Caki2 (cell line): ENCODE results near the gene CTNND2. TPM values are rescaled to one million over a fixed set of nuclear protein-coding genes. Genes with fewer than 3 reads are reported as not detected.

Experiments
- DNase-seq: peaks from one replicate; pipeline ENCODE4 v3.0.0-alpha.2; 2015; ENCODE audit warnings: low read depth
- in situ Hi-C: cut with HindIII; loops from 2 replicates; pipeline ENCODE4 v1.10.0; 2016; ENCODE audit warnings: low sequenced_read_pairs, low pct_unique_long_range_greater_than_20kb, mixed read lengths
- total RNA-seq: library from RNA; depleted of rRNA; stranded (reverse); fragments of >200 nt; shearing (Covaris generic); gene quantifications from 2 replicates; pipeline ENCODE4 v1.2.3, GENCODE V29; 2014; ENCODE audit warnings: low replicate concordance

Gene CTNND2
- total RNA-seq, 1 experiment from 2014 or later = not detected

DNA sequence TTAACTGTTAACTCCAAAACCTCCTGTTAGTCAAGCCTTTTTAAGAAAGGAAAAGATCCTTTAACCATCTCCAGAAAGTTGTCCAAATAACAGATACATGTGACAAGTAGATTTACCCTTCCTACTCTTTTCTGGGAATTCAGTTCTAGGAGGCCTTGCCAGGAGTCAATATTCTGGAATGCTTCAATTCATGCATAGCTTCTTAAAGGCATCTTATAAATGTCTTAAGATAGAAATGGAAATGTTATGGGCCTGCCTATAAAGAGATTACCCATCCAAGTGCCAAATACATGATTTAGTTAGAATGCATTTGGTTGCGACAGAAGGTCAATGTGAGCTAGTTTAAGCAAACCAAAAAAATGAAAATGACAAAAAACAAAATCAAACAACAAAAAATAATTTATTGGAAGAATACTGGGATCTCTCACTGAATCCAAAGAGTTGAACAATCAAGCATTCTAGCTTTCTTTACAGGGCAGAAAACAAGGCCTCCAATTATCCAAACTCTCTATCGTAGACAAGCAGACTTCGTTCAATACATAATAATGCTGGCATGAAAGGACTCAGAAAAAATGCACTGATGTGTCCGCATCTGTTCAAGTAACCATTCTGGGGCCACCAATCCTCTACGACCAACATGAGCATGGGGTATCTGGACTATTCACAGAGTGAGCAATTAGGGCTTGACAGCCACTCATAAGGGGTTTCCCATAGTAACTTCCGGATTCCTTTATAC is 188.6 kb downstream of the CTNND2 start:
- DNase-seq = no peak
- in situ Hi-C loops = no loop called here

DNA sequence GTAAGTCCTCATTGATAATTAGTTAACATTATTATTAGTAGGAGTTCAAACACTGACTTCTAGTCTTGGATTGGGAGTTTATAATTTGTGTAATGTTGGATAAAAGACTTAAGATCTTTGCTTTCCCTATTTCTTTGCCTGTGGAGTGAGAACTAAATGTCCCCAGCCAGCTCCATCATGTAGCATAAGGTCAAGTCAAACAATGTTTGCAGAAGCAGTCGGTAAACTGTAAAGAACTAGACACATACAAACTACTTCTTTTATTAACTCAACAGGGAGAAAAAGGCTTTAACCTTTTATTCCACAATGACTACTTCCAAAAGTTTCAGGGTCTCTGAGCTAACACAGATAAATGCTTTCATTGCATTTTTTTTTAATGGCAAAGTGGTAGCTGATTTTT is 192.3 kb downstream of the CTNND2 start:
- DNase-seq = no peak
- in situ Hi-C loops = no loop called here

DNA sequence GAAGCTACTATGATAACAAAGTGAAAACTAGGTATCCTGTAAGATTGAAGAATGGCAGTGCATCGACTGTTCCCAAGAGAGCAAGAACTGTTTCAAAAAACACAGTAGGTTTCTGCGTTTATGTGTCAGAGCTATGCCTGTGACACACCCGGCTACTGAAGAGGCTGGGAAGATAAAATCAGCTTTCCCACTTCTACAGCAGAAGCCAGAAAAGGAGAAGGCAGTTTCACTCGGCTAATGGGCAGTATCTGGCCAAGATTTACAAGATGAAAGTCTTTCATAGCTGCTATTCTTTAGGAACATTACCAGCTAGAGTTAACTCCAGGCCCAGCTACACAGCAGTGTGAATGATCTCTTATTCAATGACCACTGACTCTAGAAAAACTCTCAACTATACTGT is 195.2 kb downstream of the CTNND2 start:
- DNase-seq = no peak
- in situ Hi-C loops = no loop called here

DNA sequence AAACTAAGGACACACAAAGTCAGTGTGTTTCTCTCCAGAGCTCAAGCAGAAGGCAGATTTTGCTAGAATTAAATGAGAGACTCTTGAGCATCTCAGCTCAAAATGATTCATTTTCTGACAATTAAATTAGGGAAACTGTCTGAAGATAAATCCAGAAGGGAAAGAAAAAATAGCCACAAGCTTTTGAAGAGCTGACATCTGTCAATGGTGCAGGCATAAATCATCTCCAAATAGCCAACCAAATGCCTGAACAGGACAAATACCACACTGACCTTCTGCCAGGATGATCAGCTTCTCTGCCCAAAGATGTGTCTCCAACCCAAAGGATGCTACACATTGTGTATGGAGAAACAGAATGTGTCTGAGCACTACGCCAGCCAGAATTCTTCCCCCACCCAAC is 199.3 kb downstream of the CTNND2 start:
- DNase-seq = no peak
- in situ Hi-C loops = no loop called here

DNA sequence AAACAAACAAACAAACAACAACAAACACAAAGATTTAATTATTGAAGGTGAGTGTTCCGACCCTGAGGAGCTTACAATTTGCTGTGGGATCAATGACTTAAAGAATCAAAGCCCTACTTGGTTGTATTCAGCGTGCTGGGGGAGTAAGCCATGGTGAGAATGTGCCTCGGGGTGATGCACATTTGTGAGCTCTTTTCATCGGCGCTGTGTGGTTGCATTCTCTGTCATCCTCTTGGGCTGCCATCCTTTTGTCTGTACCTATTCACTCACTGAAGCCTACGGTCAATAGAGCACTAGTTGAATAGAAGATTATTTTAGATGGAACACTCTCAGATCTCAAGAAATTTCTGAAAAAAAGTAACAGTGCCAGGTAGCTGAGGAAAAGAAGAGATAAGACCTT is 203.9 kb downstream of the CTNND2 start:
- in situ Hi-C loops = no loop called here
- DNase-seq = no peak

DNA sequence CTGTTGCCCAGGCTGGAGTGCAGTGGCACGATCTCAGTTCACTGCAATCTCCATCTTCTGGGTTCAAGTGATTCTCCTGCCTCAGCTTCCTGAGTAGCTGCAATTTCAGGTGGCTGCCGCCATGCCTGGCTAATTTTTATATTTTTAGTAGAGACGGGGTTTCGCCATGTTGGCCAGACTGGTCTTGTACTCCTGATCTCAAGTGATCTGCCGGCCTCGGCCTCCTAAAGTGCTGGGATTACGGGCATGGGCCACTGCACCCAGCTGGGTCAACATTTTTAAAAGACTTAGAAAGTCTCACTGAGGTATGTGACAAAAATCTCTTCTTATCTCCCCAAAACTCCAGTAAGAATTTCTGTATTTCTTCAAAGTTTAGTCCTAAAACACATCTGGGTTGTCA is 211.6 kb downstream of the CTNND2 start:
- DNase-seq = no peak
- in situ Hi-C loops = no loop called here

DNA sequence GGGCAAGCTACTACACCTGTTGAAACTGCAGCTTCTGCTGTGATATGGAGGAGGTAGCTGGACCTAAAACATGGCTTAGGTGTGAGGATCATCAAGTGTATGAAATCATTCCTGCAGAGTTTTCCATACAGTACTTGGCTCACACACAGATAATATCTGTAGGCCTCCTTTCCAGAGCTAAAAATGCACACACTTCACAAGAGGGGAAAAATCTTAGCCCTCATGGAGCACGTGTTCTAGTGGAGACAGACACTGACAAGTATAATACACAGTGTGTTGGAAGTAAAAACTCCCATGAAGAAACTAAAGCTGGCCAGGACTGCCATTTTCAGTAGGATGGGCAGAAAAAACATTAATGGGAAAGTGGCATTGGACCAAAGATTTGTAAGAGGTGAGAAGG is 216.7 kb downstream of the CTNND2 start:
- DNase-seq = no peak
- in situ Hi-C loops = no loop called here

DNA sequence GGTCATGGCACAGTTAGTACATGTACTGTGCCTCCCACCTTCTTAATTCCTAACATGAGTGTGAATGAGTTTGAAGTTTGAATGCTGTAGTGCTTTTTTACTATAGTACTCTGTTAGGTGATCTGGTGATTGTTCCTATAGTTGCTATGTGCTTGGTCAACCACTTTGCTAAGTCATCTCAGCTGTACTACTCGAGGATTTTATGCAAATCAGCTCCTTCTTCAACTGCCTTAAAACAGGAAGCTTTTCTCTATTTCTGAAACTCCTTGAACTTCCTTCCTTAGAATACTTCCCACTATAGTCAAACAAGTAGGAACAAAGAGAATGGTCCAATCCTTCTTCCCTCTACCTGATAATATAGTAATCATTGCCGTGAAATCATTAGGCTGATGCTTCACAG is 219.6 kb downstream of the CTNND2 start:
- DNase-seq = no peak
- in situ Hi-C loops = no loop called here

DNA sequence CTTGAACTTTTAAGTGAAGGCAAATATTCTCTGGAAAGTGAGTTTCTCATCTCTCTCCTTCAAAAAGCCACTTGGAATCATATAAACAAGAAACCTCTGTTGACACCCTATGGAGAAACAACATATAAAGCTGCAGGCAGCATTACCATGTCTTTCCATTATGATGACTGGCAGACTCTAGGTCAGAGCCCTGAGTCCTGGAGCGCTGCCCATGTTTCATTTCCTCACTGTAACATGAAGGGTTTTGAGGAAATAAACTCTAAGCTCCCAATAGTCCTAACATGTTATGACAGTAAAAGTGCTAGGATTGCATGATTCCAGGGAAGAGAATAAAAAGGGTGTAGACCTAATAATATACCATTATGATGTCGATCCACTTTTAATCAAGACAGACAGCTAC is 220.6 kb downstream of the CTNND2 start:
- in situ Hi-C loops = no loop called here
- no peak for DNase-seq

DNA sequence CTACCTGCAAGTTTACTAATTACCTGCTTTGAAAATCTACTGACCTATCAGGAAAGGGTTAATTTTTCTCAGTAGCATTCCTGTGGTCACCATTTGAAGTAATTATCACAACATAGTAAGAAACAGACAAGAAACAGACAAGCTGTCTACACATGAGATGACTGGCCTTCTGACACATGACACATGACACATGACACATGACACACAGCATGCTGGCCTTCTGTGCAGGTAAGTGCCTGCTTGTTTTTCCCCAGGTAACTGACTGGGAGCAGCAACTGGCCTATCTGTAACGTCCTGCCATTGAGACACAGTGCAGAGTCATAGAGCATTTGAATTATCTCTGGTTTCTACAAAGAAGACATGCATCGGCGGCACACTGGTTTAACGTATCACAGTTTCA is 222.4 kb downstream of the CTNND2 start:
- in situ Hi-C loops = no loop called here
- DNase-seq = no peak

DNA sequence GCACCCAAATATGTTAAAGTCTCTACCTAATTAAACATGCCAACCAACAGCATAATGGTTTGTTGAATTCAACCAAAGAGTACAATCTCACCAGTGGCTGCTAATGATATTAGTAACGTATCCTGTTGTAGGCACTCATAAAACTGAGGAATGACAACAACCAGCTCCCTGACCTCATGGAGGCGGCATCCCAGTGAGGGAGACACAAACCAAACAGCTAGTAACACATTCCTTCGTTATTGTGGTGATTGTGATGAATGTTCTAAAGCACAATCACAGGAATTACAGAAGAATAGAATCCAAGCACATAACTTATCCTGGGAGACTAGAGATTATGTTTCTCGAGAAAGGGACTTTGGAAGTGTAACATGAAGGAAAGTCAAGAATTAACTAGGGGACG is 224.6 kb downstream of the CTNND2 start:
- in situ Hi-C loops = no loop called here
- DNase-seq = no peak

DNA sequence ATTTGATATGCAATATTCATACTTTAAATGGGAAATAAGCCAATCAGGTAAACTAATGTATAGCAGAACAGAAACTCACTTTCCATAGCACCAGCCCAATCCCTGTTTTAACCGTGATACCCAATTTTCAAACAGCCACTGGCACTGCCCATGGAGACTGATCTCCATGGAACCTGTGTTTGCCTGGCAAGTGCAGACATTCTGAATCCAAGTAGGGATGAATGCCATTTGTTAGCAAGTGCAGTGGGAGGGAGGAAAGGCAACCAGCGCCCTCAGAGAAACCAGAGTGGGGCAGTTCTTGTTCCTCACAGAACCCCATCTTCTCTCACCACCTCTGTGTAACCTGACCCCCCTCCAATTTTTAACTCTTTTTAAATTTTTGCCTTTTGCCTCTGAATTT is 229.1 kb downstream of the CTNND2 start:
- no peak for DNase-seq
- in situ Hi-C loops = no loop called here

DNA sequence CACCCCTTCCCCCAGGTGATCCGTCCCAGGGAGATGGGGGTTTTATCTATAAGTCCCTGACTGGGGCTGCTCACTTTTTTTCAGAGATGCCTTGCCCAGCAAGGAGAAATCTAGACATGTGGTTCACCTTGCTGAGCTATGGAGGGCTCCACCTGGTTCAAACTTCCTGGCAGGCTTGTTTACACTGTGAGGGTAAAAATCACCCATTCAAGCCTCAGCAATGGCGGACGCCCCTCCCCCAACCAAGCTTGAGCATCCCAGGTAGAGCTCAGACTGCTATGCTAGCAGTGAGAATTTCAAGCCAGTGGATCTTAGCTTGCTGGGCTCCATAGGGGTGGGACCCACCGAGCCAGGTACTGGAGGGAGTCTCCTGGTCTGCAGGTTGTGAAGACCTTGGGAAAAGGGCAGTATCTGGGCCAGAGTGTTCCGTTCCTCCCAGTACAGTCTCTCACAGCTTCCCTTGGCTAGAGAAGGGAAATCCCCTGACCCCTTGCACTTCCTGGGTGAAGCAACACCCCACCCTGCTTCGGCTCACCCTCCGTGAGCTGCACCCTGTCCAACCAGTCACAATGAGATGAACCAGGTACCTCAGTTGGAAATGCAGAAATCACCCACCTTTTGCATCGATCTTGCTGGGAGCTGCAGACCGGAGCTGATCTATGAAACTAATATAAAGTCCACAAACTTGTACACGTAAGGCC is 231.7 kb downstream of the CTNND2 start:
- DNase-seq = no peak
- in situ Hi-C loops = no loop called here

DNA sequence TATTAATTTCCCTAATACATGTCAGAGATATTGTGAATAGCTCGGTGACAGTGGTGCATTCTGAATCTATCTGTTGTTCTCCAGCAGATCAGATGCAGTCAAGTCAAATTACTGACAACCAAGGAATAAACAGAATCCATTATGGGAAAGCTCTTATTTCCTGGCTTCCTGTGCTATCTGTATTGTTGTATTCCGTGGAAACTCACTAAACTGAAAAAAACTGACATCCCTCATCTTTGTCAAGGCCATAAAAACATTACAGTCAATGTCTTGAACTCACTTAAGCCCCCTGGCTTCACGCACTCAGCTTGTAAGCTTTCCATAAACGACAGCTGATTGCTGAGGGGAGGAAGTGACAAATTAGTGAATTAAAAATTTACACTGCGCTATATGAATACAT is 245.9 kb downstream of the CTNND2 start:
- in situ Hi-C loops = no loop called here

DNA sequence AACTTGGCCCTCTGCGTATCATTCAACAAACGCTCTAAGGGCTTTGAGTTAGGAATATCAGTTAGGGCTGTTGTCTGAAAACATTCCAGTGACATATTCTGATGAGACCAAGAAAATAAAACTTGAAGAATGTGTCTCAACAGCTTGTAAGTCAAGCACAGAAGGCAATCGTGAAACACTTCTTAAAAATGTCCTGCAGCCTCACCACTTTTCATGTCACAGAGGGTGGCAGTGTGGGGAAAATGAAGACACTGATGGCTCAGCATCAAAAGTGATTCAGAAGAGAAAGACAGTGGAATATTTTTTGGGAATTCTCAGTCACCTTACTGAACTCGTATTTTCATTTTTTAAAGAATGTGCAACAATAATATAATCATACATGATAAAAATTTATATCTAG is 247.3 kb downstream of the CTNND2 start:
- no peak for DNase-seq
- in situ Hi-C loops = no loop called here

More for the DNA sequence above, 245.9 kb downstream of the CTNND2 start:
- DNase-seq = no peak

DNA sequence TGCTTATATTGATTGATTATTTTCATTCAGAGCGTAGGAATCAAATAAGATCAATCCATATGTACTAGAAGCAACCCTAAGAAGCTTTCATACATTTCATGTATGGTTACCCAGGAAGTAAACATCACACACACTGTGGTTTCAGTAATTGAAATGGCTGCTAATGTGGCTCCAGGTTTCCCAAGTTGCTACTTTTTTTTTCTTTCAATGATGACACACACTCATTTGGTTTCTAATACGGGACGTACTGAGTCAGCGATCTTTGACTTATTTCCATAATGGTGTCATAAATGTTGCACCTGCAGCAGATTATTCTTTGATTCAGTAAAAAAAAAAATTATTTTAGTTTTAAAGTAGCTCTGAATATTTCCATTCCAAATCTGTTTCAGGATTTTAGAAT is 248.6 kb downstream of the CTNND2 start:
- in situ Hi-C loops = no loop called here
- no peak for DNase-seq

DNA sequence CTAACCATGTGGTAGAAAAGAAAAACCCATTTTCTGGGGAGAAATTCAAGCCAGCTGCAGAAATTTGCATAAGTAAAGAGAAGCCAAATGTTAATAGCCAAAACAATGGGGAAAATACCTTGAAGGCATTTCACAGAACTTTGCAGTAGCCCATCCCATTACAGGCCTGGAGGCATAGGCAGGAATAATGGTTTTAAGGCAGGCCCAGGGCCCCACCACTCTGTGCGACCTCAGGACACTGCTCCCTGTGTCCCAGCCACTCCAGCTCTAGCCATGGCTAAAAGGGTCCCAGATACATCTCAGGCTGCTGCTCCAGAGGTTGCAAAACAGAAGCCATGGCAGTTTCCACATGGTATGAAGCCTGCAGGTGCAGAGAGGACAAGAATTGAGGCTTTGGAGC is 253.3 kb downstream of the CTNND2 start:
- DNase-seq = no peak
- in situ Hi-C loops = no loop called here

DNA sequence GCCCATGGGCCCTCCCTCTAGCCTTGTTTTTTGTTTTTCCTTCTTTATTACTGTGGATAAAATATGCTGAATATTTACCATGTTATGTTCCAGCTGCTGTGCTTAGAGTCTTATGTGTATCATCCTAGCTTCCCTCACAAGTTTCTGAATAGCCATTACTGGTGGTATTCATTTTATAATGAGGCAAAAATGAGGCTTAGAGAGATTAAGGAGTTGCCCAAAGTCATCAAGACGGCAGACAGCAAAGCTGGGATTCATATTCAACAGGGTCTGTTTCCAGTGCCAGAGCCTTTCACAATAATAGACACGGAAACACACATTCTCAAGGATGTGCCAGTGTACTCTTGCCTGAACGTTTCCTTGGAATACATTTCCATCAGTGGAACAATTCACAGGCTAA is 258.1 kb downstream of the CTNND2 start:
- in situ Hi-C loops = no loop called here
- DNase-seq = no peak

DNA sequence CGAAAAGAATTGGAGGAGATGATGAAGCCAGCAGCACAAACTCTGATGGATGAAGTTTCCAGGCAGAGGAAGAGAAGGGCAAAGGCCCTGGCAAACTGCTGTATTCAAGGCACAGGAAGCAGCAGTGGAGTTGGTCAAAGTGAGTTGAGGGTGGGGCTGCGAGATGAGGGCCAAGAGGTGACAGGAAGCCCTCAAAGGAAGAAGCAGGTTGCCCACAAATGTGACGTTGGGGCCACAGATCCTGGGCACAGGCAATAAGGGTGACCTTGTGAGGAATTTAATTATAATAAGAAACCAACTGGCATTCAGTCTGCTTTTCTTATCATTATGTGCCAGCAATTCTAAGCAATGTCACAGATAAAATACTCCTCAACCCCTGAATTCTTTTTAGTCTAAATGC is 261.8 kb downstream of the CTNND2 start:
- no peak for DNase-seq
- in situ Hi-C loops = no loop called here
